ENCODE measurements around the gene LIAS.

LIAS gene

GRCh38 chr4:39516407-39516966 is 57.6 kb downstream of the LIAS start:
- Histone ChIP-seq H3K9me3 (ENCODE audit: control insufficient read depth, low read length) (no peaks in the 10 kb centered on the region), H3K27ac (ENCODE audit: insufficient read depth, low read depth, low read length, poor library complexity, severe bottlenecking) (no peak overlapping the region), H3K4me1 (ENCODE audit: control insufficient read depth, insufficient read depth, low read length) (no peaks in the 10 kb centered on the region), H3K27me3 (ENCODE audit: control insufficient read depth, insufficient read depth, low read length, poor library complexity, severe bottlenecking) (no peaks in the 10 kb centered on the region), H3K4me3 (ENCODE audit: insufficient read depth, low read depth, low read length) (no peak overlapping the region), H3K36me3 (ENCODE audit: control insufficient read depth, insufficient read depth, low read length) (peaks cover 29% of the 10 kb centered on the region)
- WGBS, 2 experiments = 80 to 100% methylated on average over 1 of the region's 2 CpGs

- Histone ChIP-seq H3K36me3 (ENCODE audit: control insufficient read depth, insufficient read depth, low read length) (peaks cover 20% of the 10 kb centered on the region), H3K4me3 (ENCODE audit: insufficient read depth, low read depth, low read length) (no peak overlapping the region), H3K27me3 (ENCODE audit: control insufficient read depth, insufficient read depth, low read length, poor library complexity, severe bottlenecking) (no peaks in the 10 kb centered on the region), H3K27ac (ENCODE audit: insufficient read depth, low read depth, low read length, poor library complexity, severe bottlenecking) (no peak overlapping the region), H3K9me3 (ENCODE audit: control insufficient read depth, low read length) (no peaks in the 10 kb centered on the region), H3K4me1 (ENCODE audit: control insufficient read depth, insufficient read depth, low read length) (no peaks in the 10 kb centered on the region)
- WGBS, 2 experiments = 94 to 96% methylated on average over 6 of the region's 6 CpGs
Observed at GRCh38 chr4:39518484-39518883, 59.6 kb downstream of the LIAS start.

GRCh38 chr4:39521253-39521919 is 62.5 kb downstream of the LIAS start:
- H3K27me3 ChIP-seq (ENCODE audit: control insufficient read depth, insufficient read depth, low read length, poor library complexity, severe bottlenecking) = no peaks in the 10 kb centered on the region
- no peaks in the 10 kb centered on the region for H3K9me3 ChIP-seq (ENCODE audit: control insufficient read depth, low read length)
- 96 to 98% methylated on average over 4 to 5 of the region's 5 CpGs for WGBS, 2 experiments
- no peaks in the 10 kb centered on the region for H3K4me1 ChIP-seq (ENCODE audit: control insufficient read depth, insufficient read depth, low read length)
- no peak overlapping the region for H3K27ac ChIP-seq (ENCODE audit: insufficient read depth, low read depth, low read length, poor library complexity, severe bottlenecking)
- H3K4me3 ChIP-seq (ENCODE audit: insufficient read depth, low read depth, low read length) = no peak overlapping the region
- H3K36me3 ChIP-seq (ENCODE audit: control insufficient read depth, insufficient read depth, low read length) = peaks cover 15% of the 10 kb centered on the region

- H3K4me3 ChIP-seq (ENCODE audit: insufficient read depth, low read depth, low read length) = no peak overlapping the region
- H3K4me1 ChIP-seq (ENCODE audit: control insufficient read depth, insufficient read depth, low read length) = no peaks in the 10 kb centered on the region
- peaks cover 15% of the 10 kb centered on the region for H3K36me3 ChIP-seq (ENCODE audit: control insufficient read depth, insufficient read depth, low read length)
- no peaks in the 10 kb centered on the region for H3K9me3 ChIP-seq (ENCODE audit: control insufficient read depth, low read length)
- H3K27me3 ChIP-seq (ENCODE audit: control insufficient read depth, insufficient read depth, low read length, poor library complexity, severe bottlenecking) = no peaks in the 10 kb centered on the region
- no peak overlapping the region for H3K27ac ChIP-seq (ENCODE audit: insufficient read depth, low read depth, low read length, poor library complexity, severe bottlenecking)
- WGBS, 2 experiments = 86 to 100% methylated on average over 1 to 2 of the region's 2 CpGs
Observed at GRCh38 chr4:39522068-39522467, 63.2 kb downstream of the LIAS start.

- Histone ChIP-seq H3K9me3 (ENCODE audit: control insufficient read depth, low read length) (no peaks in the 10 kb centered on the region), H3K36me3 (ENCODE audit: control insufficient read depth, insufficient read depth, low read length) (peaks cover 6% of the 10 kb centered on the region), H3K4me3 (ENCODE audit: insufficient read depth, low read depth, low read length) (no peak overlapping the region), H3K27ac (ENCODE audit: insufficient read depth, low read depth, low read length, poor library complexity, severe bottlenecking) (no peak overlapping the region), H3K27me3 (ENCODE audit: control insufficient read depth, insufficient read depth, low read length, poor library complexity, severe bottlenecking) (no peaks in the 10 kb centered on the region), H3K4me1 (ENCODE audit: control insufficient read depth, insufficient read depth, low read length) (no peaks in the 10 kb centered on the region)
- WGBS, 2 experiments = 82 to 84% methylated on average over 7 of the region's 7 CpGs
Observed at GRCh38 chr4:39524161-39524957, 65.5 kb downstream of the LIAS start.

GRCh38 chr4:39525822-39526690 is 67.2 kb downstream of the LIAS start:
- Histone ChIP-seq H3K27me3 (ENCODE audit: control insufficient read depth, insufficient read depth, low read length, poor library complexity, severe bottlenecking) (no peaks in the 10 kb centered on the region), H3K36me3 (ENCODE audit: control insufficient read depth, insufficient read depth, low read length) (peaks cover 11% of the 10 kb centered on the region), H3K4me3 (ENCODE audit: insufficient read depth, low read depth, low read length) (peak overlapping the region; percentile 94), H3K9me3 (ENCODE audit: control insufficient read depth, low read length) (peaks cover 2% of the 10 kb centered on the region), H3K27ac (ENCODE audit: insufficient read depth, low read depth, low read length, poor library complexity, severe bottlenecking) (peak overlapping the region; percentile 86), H3K4me1 (ENCODE audit: control insufficient read depth, insufficient read depth, low read length) (no peaks in the 10 kb centered on the region)
- 29 to 41% methylated on average over 7 to 9 of the region's 9 CpGs for whole genome bisulfite sequencing, 2 experiments

- Histone ChIP-seq H3K4me1 (ENCODE audit: control insufficient read depth, insufficient read depth, low read length) (no peaks in the 10 kb centered on the region), H3K27me3 (ENCODE audit: control insufficient read depth, insufficient read depth, low read length, poor library complexity, severe bottlenecking) (no peaks in the 10 kb centered on the region), H3K9me3 (ENCODE audit: control insufficient read depth, low read length) (peaks cover 3% of the 10 kb centered on the region), H3K27ac (ENCODE audit: insufficient read depth, low read depth, low read length, poor library complexity, severe bottlenecking) (peak overlapping the region; percentile 86), H3K36me3 (ENCODE audit: control insufficient read depth, insufficient read depth, low read length) (peaks cover 19% of the 10 kb centered on the region), H3K4me3 (ENCODE audit: insufficient read depth, low read depth, low read length) (peak overlapping the region; percentile 94)
- 0% methylated on average over 33 of the region's 33 CpGs for WGBS, 2 experiments
Observed at GRCh38 chr4:39526765-39527295, 68.0 kb downstream of the LIAS start.

- 0% methylated on average over 73 of the region's 73 CpGs for WGBS, 2 experiments
- Histone ChIP-seq H3K4me1 (ENCODE audit: control insufficient read depth, insufficient read depth, low read length) (no peaks in the 10 kb centered on the region), H3K27me3 (ENCODE audit: control insufficient read depth, insufficient read depth, low read length, poor library complexity, severe bottlenecking) (no peaks in the 10 kb centered on the region), H3K27ac (ENCODE audit: insufficient read depth, low read depth, low read length, poor library complexity, severe bottlenecking) (peak within 1 kb of the TSS; percentile 86), H3K9me3 (ENCODE audit: control insufficient read depth, low read length) (peaks cover 3% of the 10 kb centered on the region), H3K36me3 (ENCODE audit: control insufficient read depth, insufficient read depth, low read length) (peaks cover 25% of the 10 kb centered on the region), H3K4me3 (ENCODE audit: insufficient read depth, low read depth, low read length) (peak within 1 kb of the TSS; percentile 94)
Observed at GRCh38 chr4:39527296-39528060, 68.6 kb downstream of the LIAS start, which contains the start of gene UGDH. TSS of gene UGDH (minus strand) at chr4:39527439. CDS start at chr4:39521512, 5,927 bp downstream.

- 2% methylated on average over 21 of the region's 21 CpGs for WGBS, 2 experiments
- Histone ChIP-seq H3K36me3 (ENCODE audit: control insufficient read depth, insufficient read depth, low read length) (peaks cover 30% of the 10 kb centered on the region), H3K4me3 (ENCODE audit: insufficient read depth, low read depth, low read length) (peak overlapping the region; percentile 94), H3K27ac (ENCODE audit: insufficient read depth, low read depth, low read length, poor library complexity, severe bottlenecking) (peak overlapping the region; percentile 86), H3K4me1 (ENCODE audit: control insufficient read depth, insufficient read depth, low read length) (no peaks in the 10 kb centered on the region), H3K9me3 (ENCODE audit: control insufficient read depth, low read length) (peaks cover 3% of the 10 kb centered on the region), H3K27me3 (ENCODE audit: control insufficient read depth, insufficient read depth, low read length, poor library complexity, severe bottlenecking) (no peaks in the 10 kb centered on the region)
Observed at GRCh38 chr4:39528061-39528465, 69.2 kb downstream of the LIAS start.
